GM21786 (cell line): Measurements from ENCODE around the gene CNGA2.

ENCODE experiments used
- ATAC-seq: cut with Tn5 transposase; IDR thresholded peaks from one replicate; pipeline ENCODE4 v1.9.1; 2021; ENCODE audit not compliant: unreplicated experiment

The CNGA2 gene

DNA sequence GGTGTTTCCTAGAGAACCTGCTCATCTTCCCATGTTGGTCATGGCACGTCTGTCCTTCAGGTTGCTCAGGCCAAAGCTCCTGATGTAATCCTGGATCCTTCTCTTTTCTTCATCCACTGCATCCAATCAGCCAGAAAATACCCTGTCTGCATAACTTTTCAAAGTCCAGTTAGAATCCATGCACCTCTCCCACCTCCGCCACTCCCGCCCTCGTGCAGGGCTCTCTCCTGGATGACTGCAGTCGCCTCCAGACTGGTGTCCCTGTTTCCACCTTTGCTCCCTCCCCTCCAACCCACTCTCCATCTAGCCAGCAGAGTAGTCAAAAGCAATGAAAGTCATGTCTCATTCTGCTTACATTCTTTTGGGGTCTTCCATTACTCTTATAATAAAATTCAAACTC lies 16.0 kb downstream of the CNGA2 start:
- ATAC-seq, result no peak

DNA sequence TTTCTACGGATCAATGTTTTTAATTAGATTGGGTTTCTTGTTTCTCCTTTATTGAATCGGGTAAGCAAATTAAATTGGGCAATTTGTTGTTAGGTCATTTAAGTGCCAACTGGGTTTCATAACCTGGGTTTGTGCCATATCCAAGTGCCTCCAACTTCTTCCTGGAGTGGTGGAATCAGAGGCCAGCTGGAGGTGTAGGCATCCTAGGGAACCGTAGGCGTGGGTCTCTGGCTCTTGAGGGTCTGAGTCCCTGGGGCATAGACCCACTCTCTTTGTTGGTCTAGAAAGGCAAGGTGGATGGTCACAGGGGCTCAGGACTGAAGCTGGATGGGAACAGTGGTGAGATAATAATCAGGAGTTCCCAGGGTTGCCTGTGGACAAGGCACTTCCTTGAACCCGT lies 18.3 kb downstream of the CNGA2 start:
- ATAC-seq, result no peak

GRCh38 chrX:151753313-151754046 lies 18.9 kb downstream of the CNGA2 start:
- ATAC-seq, result peak; percentile 80

- no peak for ATAC-seq
Measured at GRCh38 chrX:151754047-151754429, 19.5 kb downstream of the CNGA2 start.

DNA sequence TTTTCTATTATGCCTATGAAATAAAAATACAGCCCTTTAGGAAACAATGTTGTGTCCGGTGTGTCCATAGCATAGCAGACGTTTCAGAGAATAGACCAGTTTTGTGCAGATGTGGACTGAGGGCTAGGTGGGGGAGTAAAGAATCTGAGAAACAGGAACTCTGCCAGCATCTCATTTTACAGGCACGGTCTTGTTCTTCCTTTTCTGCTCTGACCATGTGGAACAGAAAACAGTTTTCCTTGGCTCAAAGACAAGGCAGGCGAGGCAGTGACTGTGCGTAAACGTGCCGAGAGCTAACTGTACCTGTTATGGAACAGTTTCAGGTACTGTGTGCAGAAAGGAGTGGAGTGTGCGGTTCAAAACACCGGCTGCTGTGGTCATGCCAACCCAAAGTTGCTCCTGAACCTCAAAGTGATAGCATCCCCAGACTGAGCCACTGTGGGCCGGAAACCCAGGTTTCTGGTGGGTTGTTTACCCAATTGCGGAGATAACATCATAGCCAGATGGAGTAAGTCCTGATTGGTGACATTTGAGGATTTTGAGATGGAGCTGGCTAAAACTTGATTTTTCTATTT lies 20.2 kb downstream of the CNGA2 start:
- ATAC-seq, result no peak

- ATAC-seq, result no peak
Measured at GRCh38 chrX:151759041-151759708, 24.6 kb downstream of the CNGA2 start.

- ATAC-seq, result no peak
Measured at GRCh38 chrX:151762802-151763201, 28.3 kb downstream of the CNGA2 start.

DNA sequence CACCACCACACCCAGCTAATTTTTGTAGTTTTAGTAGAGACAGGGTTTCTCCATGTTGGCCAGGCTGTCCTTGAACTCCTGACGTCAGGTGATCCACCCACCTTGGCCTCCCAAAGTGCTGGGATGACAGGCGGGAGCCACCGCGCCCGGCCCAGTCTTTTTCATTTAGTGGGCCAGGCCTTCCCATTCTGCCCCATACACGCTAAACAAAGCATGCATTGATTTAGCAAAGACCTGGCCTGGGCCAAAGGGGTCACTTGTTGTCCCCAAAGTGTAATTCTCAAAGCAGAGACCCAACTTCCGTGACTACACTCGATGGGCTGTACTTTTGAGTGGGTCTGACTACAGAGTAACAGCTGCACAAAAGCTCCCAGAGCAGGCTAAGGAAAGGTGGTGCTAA lies 29.2 kb downstream of the CNGA2 start:
- ATAC-seq, result no peak

DNA sequence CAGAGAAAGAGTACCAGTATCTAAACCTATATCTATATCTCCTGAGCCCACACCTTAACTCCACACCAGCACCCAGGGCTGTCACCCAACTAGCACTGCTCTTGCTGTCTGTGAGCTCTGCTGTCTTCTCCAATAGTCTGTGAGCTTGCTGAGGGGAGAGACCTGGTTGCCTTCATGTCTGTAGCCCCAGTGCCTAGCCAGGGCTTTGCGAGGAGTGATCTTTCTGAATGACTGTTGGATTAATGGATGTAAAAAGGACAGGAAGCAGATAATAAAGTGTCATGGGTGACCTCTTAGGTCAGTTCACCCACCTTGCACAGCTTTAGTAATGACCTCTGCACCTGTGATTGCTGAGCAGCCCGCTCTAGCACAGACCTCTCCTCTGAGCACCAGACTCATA lies 30.5 kb downstream of the CNGA2 start:
- ATAC-seq, result no peak

- ATAC-seq, result no peak
Measured at GRCh38 chrX:151771726-151772125, 37.2 kb downstream of the CNGA2 start.

GRCh38 chrX:151773434-151773833 lies 38.9 kb downstream of the CNGA2 start:
- no peak for ATAC-seq

DNA sequence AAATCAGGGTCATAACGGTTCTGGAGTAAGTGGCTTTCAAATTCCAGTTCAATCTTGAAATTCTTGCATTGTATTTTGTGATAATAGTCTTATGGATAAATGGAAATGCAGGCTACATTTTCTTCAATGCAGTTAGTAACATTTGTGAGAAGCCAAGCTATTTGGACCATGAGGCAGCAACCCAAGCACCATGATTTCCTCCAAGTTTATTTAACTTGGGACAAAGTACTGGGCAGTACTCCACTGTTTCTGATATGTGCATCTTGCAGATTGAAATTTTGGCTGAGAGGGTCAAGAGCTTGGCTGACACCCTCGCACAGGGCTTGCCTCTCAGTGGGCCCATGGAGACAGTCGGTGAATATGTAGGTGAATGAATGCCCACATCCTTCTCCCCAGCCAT lies 39.9 kb downstream of the CNGA2 start:
- ATAC-seq, result no peak

GRCh38 chrX:151776181-151776731 lies 41.7 kb downstream of the CNGA2 start:
- ATAC-seq, result no peak

DNA sequence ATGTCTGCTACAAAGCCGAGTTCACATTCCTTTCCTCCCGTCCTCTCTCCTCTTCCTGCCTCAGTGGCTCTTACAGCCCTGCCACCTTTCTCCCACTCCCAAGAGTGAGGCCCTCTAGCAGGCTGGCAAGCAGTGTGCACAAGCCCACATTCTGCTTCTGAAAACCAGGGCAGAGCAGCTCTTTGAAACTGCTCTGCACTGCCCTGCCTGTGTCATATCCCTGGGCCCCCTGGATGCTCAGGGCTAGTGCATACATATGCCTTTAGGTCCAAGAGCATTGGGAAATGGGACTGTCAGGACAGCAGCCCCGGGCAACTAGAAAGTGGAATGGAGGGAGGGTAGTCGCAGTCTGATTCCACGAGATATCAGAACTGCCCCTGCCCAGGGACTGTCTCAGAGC lies 42.4 kb downstream of the CNGA2 start:
- no peak for ATAC-seq

GRCh38 chrX:151779258-151779657 lies 44.7 kb downstream of the CNGA2 start:
- ATAC-seq, result no peak

DNA sequence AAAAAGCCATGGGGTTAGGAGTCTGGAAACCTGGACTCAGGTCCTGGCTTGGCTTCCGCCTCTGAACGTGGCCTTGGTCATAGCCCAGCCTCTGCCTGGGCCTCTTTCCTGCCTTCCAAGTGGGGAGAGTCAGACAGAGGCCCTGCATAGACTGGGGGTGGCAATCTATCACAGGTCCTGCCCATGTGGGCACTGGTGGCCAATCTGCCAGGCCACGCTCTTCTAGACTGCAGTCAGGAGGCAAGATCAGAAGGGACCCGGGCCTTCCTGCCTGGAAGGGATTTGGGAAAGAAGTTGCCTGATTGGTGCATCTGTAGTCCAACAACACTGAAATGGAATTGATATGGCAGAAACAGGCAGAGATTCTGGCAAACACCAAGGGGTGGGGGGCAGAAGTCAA lies 46.1 kb downstream of the CNGA2 start:
- ATAC-seq, result no peak

DNA sequence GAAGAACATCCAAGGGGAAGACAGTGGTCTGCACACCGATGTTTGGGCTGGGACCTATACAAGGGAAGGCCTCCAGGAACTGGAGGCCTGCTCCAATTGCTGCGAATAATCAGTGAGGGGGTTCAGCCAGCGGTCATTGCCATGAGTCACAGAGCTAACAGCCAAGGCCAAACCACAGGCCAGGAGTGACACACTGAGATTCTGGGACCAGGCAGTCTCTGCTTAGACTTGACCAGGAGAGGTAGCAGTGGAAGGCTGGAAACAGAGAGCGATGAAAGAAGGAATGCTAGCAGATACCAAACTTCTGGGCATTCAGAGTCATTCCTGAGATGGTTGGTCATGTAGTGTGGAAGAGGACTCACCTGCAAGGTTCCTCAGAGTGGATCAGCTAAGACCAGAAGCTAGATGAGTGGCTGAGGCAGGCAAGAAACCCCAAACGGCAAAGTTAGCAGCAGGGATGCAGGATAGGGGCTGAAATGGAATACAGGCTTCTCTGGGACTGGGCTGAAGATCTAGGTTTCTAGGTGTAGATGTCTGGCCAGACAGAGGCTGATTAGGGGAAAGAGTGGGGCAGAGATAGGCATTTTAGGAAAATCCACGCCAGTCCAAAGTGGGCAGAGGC lies 54.7 kb downstream of the CNGA2 start:
- ATAC-seq, result no peak

DNA sequence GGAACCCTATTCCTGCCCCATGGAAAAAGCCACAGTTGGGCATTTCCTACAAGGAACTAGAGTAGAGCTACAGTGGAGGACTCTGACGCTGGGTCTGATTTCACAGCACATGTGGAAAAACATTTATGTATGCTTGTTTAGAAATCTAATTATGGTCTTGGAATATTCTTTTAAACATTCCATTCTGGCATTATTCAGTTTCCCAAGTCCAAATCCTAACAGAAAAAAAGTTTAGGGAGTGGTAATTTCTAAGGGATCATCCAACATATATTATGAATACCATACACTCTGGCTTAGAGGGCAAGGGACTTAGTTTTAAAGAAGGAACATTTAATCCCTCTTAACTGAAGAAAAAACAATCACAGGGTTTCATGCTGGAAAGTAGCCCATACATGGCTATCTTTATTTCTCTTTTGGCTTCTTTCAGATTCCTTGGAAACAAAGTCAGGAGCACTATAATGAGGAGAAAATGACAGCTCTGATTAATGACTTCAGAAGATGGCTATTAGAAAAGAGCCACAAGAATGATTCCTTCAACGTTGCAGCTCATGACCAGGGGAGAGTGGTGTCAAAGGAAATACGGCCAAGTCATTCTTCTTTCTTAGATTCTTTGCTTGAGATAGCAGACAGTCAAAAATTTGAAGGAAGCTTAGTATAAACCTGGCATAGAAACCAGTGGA lies 56.1 kb downstream of the CNGA2 start:
- ATAC-seq, result no peak

DNA sequence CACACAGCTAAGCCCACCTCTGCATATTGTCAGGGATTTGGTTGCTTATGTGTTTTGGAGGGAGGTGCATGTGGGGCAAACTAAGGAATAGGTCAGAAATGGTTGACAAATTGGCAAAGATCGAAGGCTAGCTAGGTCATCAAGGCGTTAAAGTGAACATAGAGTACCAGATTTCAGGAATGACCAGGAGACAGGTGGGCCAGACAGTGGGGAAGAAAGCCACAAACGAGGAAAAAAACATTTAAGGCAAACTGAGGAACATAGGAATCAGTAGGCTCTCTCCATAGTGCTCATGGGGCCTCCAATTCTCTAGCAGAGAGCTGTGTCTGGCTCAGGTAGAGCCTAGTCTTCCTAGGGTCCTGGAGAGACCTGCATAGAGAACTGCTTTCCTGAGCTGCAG lies 57.4 kb downstream of the CNGA2 start:
- no peak for ATAC-seq

DNA sequence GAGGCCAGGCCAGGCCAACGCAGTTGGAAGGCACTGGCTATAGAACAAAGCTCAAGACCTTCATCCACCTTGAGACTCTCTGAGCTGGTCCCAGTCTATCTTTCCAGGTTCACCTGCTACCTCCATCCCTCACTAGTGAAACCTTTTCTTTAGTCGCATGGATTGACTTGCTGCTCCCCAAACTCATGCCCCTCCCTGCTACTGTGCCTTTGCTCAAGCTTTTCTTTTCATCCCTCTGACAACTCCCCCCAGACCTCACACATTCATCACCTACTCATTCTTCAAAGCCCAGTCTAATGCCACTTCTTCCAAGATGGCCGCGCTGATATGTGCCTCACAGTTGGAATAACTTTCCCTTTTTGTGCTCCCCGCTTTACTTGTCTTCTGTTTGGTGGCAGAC lies 58.0 kb downstream of the CNGA2 start:
- ATAC-seq, result no peak

DNA sequence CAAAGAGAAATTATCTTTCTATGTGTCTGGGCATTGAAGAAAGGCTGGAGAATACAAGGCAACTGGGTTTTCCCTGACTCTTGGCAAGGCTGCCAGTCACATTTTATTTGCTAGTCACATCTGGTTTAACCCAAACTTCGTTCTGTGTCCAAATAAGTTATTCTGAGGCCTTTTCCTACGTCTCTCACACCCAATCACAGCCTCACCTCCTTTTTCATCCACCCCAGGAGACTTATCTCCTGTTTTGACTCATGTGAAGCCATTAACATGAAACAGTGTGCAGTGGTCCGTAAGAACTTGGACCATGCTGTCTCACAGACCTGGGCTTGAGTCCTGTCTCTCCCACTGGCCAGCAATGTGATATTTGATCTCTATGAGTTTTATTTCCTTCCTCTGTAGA lies 59.3 kb downstream of the CNGA2 start:
- ATAC-seq, result no peak
